SU-DHL-6 (cell line): Measurements from ENCODE around the gene NTRK1.

Source experiments
- H2AFZ ChIP-seq: fragments of 200-600 bp; sonication (generic); 2 replicates; pipeline ENCODE4 v1.6.1; 2014; ENCODE audit warnings: low read depth, mild to moderate bottlenecking, moderate library complexity, mixed read lengths, antibody characterized with exemption, low read length; ENCODE audit not compliant: severe bottlenecking
- H3F3A ChIP-seq: fragments of 200-600 bp; shearing (Covaris generic); 2 replicates; pipeline ENCODE4 v1.6.0; 2016; ENCODE audit warnings: antibody characterized with exemption, mild to moderate bottlenecking; ENCODE audit not compliant: insufficient read depth
- H3K27ac ChIP-seq: fragments of 200-600 bp; sonication (generic); 2 replicates; pipeline ENCODE4 v1.5.1; 2016; ENCODE audit warnings: low read depth, mild to moderate bottlenecking, low read length, moderate library complexity, mixed read lengths
- H3K27me3 ChIP-seq: fragments of 200-600 bp; sonication (generic), shearing (Covaris generic); 2 replicates; pipeline ENCODE4 v1.6.0; 2014; ENCODE audit warnings: mild to moderate bottlenecking, low read length
- H3K36me3 ChIP-seq: fragments of 200-600 bp; sonication (generic); 2 replicates; pipeline ENCODE4 v1.6.1; 2014; ENCODE audit warnings: mild to moderate bottlenecking, low read length, mixed read lengths
- H3K4me2 ChIP-seq: fragments of 300-600, 200-600 bp; shearing (Covaris generic), sonication (generic); 2 replicates; pipeline ENCODE4 v1.6.0; 2014; ENCODE audit warnings: low read length, low read depth, mild to moderate bottlenecking; ENCODE audit not compliant: poor library complexity, severe bottlenecking
- H3K4me3 ChIP-seq: fragments of 200-600 bp; sonication (generic); 2 replicates; pipeline ENCODE4 v1.5.1; 2014; ENCODE audit warnings: antibody characterized with exemption, low read length, mild to moderate bottlenecking, mixed read lengths; ENCODE audit not compliant: insufficient read depth, poor library complexity, severe bottlenecking
- H3K79me2 ChIP-seq: fragments of 200-600 bp; sonication (generic); 2 replicates; pipeline ENCODE4 v1.6.1; 2014; ENCODE audit warnings: mild to moderate bottlenecking, low read length, moderate library complexity; ENCODE audit not compliant: insufficient read depth
- H3K9ac ChIP-seq: fragments of 200-600 bp; sonication (generic); 2 replicates; pipeline ENCODE4 v1.7.0; 2014; ENCODE audit warnings: mild to moderate bottlenecking, low read length
- H3K9me2 ChIP-seq: fragments of 200-600 bp; sonication (generic); replicated peaks from 2 replicates; pipeline ENCODE4 v1.6.1; 2014; ENCODE audit warnings: low read length; ENCODE audit not compliant: insufficient read depth
- H3K9me3 ChIP-seq: fragments of 200-600 bp; sonication (generic); 2 replicates; pipeline ENCODE4 v1.6.1; 2014; ENCODE audit warnings: low read length, mixed read lengths; ENCODE audit not compliant: insufficient read depth
- H4K20me1 ChIP-seq: fragments of 200-600 bp; sonication (generic); 2 replicates; pipeline ENCODE4 v1.6.1; 2014; ENCODE audit warnings: low read depth, mild to moderate bottlenecking, antibody characterized with exemption, low read length, moderate library complexity, mixed read lengths
- EZH2phosphoT487 ChIP-seq: fragments of 200-600 bp; sonication (generic), shearing (Covaris generic); conservative IDR thresholded peaks from 2 replicates; pipeline ENCODE4 v1.6.1; 2018; ENCODE audit warnings: mild to moderate bottlenecking, antibody characterized with exemption, low read length, moderate library complexity, mixed read lengths
- TF ChIP-seq, protein P1 (sequence below): fragments of 200-600 bp; sonication (generic); IDR thresholded peaks from one replicate; pipeline ENCODE4 v1.5.1; 2017; ENCODE audit warnings: antibody characterized with exemption, mild to moderate bottlenecking, low read length, moderate library complexity; ENCODE audit not compliant: insufficient read depth, poor library complexity, severe bottlenecking

NTRK1 gene

DNA sequence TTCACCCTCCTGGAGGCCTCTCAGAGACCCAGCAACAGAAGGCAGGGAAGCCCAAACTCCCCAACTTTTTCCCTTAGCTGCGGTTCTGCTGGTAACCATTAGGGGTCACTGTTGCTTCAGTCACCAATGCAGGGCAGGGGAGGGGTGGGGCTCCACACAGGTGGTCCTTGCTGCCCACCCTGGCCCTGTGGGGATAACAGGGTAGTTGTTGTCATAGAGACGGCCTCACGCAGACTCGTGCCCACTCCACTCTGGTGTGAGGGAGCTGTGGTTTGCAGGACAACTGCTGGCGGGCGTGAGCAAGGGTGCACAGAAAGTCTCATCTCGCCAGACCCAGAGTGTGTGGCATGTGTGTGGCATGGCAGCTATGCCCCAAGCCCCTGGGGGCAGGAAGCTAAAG is 21.7 kb upstream of the NTRK1 start:
- H3F3A ChIP-seq = no peaks in the 10 kb centered on the region
- no peak for TF ChIP-seq EZH2phosphoT487
- TF ChIP-seq, protein P1, sequence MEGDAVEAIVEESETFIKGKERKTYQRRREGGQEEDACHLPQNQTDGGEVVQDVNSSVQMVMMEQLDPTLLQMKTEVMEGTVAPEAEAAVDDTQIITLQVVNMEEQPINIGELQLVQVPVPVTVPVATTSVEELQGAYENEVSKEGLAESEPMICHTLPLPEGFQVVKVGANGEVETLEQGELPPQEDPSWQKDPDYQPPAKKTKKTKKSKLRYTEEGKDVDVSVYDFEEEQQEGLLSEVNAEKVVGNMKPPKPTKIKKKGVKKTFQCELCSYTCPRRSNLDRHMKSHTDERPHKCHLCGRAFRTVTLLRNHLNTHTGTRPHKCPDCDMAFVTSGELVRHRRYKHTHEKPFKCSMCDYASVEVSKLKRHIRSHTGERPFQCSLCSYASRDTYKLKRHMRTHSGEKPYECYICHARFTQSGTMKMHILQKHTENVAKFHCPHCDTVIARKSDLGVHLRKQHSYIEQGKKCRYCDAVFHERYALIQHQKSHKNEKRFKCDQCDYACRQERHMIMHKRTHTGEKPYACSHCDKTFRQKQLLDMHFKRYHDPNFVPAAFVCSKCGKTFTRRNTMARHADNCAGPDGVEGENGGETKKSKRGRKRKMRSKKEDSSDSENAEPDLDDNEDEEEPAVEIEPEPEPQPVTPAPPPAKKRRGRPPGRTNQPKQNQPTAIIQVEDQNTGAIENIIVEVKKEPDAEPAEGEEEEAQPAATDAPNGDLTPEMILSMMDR = peak; percentile 92
- no peaks in the 10 kb centered on the region for H4K20me1 ChIP-seq
- no peak overlapping the region for H3K9ac ChIP-seq
- H3K36me3 ChIP-seq = no peaks in the 10 kb centered on the region
- no peak overlapping the region for H3K4me2 ChIP-seq
- no peak overlapping the region for H3K4me3 ChIP-seq
- H3K27ac ChIP-seq = no peak overlapping the region
- H3K27me3 ChIP-seq = no peaks in the 10 kb centered on the region
- H2AFZ ChIP-seq = no peak overlapping the region
- no peaks in the 10 kb centered on the region for H3K79me2 ChIP-seq
- no peaks in the 10 kb centered on the region for H3K9me3 ChIP-seq
- no peaks in the 10 kb centered on the region for H3K9me2 ChIP-seq

DNA sequence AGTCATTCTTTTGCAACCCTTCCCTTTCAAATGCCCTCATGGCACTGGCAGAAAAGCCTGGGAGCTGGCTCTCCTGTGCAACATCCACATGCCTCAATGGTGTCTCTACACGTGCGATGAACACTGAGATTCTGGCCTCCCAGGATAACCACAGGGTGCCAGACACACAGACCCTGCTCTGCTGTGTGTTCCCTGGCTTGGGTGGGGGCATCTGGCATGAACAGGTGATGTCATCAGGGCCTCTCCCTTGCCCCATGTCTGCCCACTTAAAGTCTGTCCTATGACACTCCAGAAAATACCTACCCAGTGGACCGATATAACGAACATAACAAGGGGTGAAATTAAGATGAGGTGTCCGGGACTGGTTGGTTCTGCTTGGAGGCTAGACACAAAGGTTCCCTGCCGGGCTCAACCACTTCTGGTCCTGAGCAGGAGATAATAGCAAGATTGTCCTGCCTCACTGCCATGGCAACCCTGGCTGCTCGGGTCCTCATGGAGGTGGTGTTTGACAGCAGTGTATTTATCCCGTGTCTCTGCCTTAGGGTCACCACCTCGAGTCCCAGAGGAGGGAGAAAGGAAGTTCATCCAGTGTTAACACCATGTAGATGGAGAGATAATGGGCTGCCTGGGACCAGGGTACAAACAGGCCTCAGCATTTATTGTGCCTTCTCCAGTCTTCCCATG is 21.1 kb upstream of the NTRK1 start:
- Histone ChIP-seq H3K79me2 (no peaks in the 10 kb centered on the region), H3K9me3 (no peaks in the 10 kb centered on the region), H3K4me3 (no peak overlapping the region), H3F3A (no peaks in the 10 kb centered on the region), H3K4me2 (no peak overlapping the region), H3K9me2 (no peaks in the 10 kb centered on the region), H3K27me3 (no peaks in the 10 kb centered on the region), H3K9ac (no peak overlapping the region), H2AFZ (no peak overlapping the region), H3K36me3 (no peaks in the 10 kb centered on the region), H3K27ac (no peak overlapping the region), H4K20me1 (no peaks in the 10 kb centered on the region)
- TF ChIP-seq, protein P1 = no peak
- no peak for TF ChIP-seq EZH2phosphoT487

GRCh38 chr1:156840186-156840897 is 20.3 kb upstream of the NTRK1 start:
- no peak for TF ChIP-seq EZH2phosphoT487
- Histone ChIP-seq H3K36me3 (no peaks in the 10 kb centered on the region), H3K4me3 (no peak overlapping the region), H3K79me2 (no peaks in the 10 kb centered on the region), H3K9me2 (no peaks in the 10 kb centered on the region), H3K4me2 (no peak overlapping the region), H3K27me3 (no peaks in the 10 kb centered on the region), H2AFZ (no peak overlapping the region), H4K20me1 (no peaks in the 10 kb centered on the region), H3K9ac (no peak overlapping the region), H3K27ac (no peak overlapping the region), H3K9me3 (no peaks in the 10 kb centered on the region), H3F3A (no peaks in the 10 kb centered on the region)

DNA sequence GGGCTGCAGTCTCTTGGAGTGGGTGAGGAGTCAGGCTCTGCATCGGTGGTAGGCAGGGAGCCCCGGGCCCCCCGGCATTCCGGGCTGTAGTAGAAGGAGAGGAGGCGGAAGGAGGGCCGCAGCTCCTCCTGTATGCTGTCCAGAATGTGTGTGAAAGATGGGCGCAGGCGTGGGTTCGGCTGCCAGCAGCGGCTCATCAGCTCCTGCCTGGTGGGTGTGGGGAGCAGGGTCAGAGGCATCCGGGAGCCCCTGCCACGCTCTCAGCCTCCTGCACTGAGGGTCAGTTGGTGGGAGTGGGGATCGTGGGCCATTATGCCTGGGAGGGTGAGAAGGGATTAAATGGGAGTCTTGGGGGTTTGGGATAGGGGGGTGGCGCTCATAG is 19.8 kb upstream of the NTRK1 start:
- no peaks in the 10 kb centered on the region for H4K20me1 ChIP-seq
- no peaks in the 10 kb centered on the region for H3K9me2 ChIP-seq
- H3K4me3 ChIP-seq = no peak overlapping the region
- H3K9me3 ChIP-seq = no peaks in the 10 kb centered on the region
- no peaks in the 10 kb centered on the region for H3K79me2 ChIP-seq
- H3K4me2 ChIP-seq = no peak overlapping the region
- no peaks in the 10 kb centered on the region for H3F3A ChIP-seq
- H3K27ac ChIP-seq = no peak overlapping the region
- H3K36me3 ChIP-seq = no peaks in the 10 kb centered on the region
- no peak overlapping the region for H2AFZ ChIP-seq
- H3K27me3 ChIP-seq = no peaks in the 10 kb centered on the region
- H3K9ac ChIP-seq = no peak overlapping the region
- TF ChIP-seq, protein P1 = no peak
- TF ChIP-seq EZH2phosphoT487 = no peak
